A549 treated with CORT108297 at 1 μM for 4 hours (cell line): ENCODE measurements around the gene IL6. TPM values are rescaled to one million over a fixed set of nuclear protein-coding genes. Genes with fewer than 3 reads are reported as not detected.

Experiments used
- total RNA-seq: library from RNA; stranded (reverse); fragments of 200-300 nt; extraction: Qiagen RNA extraction; gene quantifications from 5 replicates; pipeline ENCODE4 v1.2.3, GENCODE V29; 2022

Gene IL6
- 0.59 to 4.5 TPM (median 2.5 TPM) in 5 replicates for total RNA-seq

GRCh38 chr7:22726907-22727713 is at the start of gene IL6:
IL6 (plus strand) TSS chr7:22727200; CDS start chr7:22727263, 63 bp downstream.

Other genes starting within 250 kb of the IL6 start
- 0.08 to 0.20 TPM (median 0.13 TPM) in 5 replicates for gene STEAP1B, start 227.0 kb upstream of the IL6 start, total RNA-seq
- 430 to 1,226 TPM (median 470 TPM) in 5 replicates for gene TOMM7, start 95.6 kb downstream of the IL6 start, total RNA-seq